NCI-H2081 (cell line): ENCODE data around the gene VOPP1.

Experiments
- DNase-seq, 2 experiments: peaks; one replicate each; lab custom pipeline; 2025; lab: John Stamatoyannopoulos, UW

The VOPP1 gene

GRCh38 chr7:55432939-55433784 is 139.1 kb downstream of the VOPP1 start:
- peak; percentile 67 to 83 for DNase-seq

- DNase-seq: no peak
Measured at GRCh38 chr7:55432506-55432905, 139.8 kb downstream of the VOPP1 start.

- no peak for DNase-seq
Measured at GRCh38 chr7:55431898-55432297, 140.4 kb downstream of the VOPP1 start.

- DNase-seq: no peak
Measured at GRCh38 chr7:55429835-55430499, 142.3 kb downstream of the VOPP1 start.

- DNase-seq: peak; percentile 13 to 40
Measured at GRCh38 chr7:55427800-55428199, 144.5 kb downstream of the VOPP1 start.

GRCh38 chr7:55427342-55427741 is 145.0 kb downstream of the VOPP1 start:
- DNase-seq: no peak

GRCh38 chr7:55426676-55427075 is 145.6 kb downstream of the VOPP1 start:
- no peak for DNase-seq

GRCh38 chr7:55425141-55425752 is 147.1 kb downstream of the VOPP1 start:
- no peak for DNase-seq

GRCh38 chr7:55423891-55424290 is 148.4 kb downstream of the VOPP1 start:
- DNase-seq: no peak

- no peak for DNase-seq
Measured at GRCh38 chr7:55423277-55423711, 149.0 kb downstream of the VOPP1 start.
